Hindlimb muscle (tissue), 1 donor: Measurements from ENCODE around the gene CFAP299. TPM values are rescaled to one million over a fixed set of nuclear protein-coding genes. Genes with fewer than 3 reads are reported as not detected.
A peak's percentile ranks its signal among the peaks of the same experiment; 100 is the strongest.

Experiments
- DNase-seq: peaks from one replicate; pipeline ENCODE4 v3.0.0-alpha.2; 2013
- polyA plus RNA-seq: library from polyadenylated mRNA; unstranded; fragments of 120-200 nt; gene quantifications from one replicate; pipeline ENCODE4 v1.2.1, GENCODE V29; 2013; ENCODE audit not compliant: insufficient read length

CFAP299 gene
- polyA plus RNA-seq, 1 donor = 0.32 TPM

DNA sequence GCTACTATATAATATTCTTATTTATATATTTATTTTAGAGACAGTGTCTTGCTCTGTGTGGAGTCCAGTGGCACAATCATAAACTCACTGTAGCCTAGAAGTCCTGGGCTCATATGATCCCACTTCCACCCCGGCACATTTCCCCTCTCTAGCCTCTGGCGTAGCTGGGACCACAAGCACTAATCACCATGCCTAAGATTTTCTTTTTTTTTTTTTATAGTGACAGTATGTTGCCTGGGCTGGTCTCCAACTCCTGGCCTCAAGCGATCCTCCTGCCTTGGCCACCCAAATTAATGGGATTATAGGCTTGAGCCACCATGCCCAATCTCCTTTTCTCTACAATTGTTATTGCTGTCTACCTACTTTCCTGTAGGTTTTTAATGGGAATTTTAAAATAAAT lies 620.9 kb downstream of the CFAP299 start:
- DNase-seq = no peak

DNA sequence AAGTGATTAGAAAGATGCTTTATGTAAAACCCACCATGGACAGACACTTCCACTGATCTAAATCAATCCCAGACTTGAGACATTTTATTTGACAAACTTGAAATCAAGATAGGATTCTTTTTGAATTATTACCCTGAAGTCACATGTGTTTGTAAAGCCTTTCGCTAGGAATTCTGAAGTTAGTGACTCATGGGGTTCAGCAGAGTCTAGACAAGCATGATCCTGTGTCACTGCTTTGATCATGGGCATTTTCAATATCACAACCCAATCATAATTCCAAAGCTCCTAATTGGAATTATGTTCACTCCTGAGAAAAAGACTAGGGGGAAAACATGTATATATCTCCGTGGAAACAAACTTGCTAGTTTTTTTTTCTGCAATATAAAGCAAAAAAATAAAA lies 627.5 kb downstream of the CFAP299 start:
- no peak for DNase-seq

DNA sequence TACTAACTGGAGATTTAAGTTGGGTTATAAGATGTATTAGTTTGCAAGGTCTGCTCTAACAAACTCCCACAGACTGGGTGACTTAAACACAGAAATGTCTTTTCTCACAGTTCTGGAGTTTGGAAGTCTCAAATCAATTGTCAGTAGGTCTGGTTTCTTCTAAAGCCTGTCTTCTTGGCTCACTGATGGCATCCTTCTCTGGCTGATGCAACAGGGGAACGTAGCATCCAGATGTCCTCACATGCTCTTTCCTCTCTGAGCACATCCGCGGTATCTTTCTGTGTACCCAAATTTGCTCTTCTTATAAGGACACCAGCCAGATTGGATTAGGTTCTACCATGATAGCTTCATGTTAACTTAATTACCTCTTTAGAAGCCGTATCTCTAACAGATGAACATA lies 631.8 kb downstream of the CFAP299 start:
- no peak for DNase-seq

DNA sequence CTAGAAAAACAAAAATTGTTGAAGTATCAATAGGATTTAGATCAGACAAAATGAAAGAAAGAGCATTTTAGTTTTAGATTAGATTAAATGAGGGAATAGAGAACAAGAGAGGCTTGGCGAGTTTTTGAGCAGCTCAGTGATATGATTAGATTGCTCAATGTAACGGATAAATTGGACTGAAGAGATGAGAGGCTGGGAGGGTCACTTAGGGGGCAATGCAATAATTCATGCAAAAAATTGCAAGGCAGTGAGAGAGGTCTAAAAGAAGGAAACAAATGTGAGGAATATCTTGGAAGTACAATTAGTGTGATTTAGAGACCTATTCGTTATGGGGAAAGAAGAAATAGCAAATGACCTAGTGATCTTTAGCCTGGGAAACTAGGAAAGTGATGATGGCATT lies 644.7 kb downstream of the CFAP299 start:
- no peak for DNase-seq

DNA sequence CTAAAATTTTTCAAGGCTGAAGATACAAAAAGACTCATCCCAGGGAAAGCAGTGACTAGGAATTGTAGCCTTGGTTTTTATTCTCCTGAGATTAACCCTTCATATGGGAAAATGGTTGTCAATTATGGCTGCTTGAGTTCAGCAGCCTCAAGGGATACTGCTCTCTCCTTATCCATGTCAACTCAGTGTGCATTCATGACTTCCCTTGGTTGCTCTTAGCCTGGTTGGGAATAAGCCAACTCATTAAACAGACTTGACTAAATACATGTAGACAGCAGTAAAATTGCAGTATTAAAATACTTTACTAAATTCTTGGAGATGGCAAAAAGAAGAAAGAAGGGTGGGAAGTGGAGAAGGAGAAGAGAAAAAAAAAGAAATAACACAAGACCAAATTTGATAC lies 650.5 kb downstream of the CFAP299 start:
- DNase-seq = no peak

DNA sequence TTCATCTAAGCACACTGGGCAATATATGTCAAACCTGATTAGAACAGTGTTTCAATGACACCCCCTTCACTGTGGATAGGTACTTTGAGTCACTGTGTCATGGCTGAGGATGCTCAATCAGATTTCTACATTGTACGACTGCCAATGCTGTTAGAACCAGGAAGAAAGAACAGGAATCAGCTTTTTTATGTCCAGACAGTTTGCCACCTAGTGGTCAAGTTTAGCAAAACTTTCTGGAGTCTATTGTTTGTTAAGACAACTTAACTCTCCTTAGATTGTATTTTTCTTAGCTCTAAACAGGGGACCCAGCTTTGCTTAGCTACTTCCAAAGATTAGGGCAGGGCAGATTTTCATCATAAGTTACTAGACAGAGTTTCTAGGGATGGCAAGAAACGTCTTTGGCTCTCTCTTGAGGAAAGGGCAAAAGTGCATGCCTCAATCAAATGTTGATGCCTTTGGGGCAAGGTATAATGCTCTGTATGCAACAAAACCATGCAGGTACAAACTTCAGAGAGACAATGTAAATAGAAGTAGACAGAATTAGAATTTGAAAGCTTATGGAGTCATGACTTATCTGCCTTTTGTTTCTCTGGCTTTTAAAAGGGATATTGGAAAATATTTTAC lies 654.5 kb downstream of the CFAP299 start:
- peak; percentile 46 for DNase-seq

DNA sequence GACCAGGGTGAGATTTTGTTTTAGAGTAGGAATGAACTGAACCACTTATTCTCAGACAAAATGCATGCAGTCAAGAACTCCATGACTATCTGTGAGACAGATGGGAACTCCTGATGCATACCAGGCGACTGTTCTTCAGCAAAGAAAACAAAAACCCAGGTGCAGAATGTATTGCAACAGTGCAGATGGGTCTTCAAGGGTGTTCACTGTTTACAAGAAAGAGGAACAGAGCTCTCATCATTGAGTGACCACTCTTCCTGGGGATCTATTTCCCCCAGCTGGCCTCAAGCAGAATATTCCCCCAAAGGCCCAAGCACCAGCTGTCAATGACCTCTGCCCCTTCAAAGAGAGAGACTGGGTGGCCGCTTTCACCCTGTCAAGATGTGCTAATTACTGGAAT lies 655.3 kb downstream of the CFAP299 start:
- no peak for DNase-seq

DNA sequence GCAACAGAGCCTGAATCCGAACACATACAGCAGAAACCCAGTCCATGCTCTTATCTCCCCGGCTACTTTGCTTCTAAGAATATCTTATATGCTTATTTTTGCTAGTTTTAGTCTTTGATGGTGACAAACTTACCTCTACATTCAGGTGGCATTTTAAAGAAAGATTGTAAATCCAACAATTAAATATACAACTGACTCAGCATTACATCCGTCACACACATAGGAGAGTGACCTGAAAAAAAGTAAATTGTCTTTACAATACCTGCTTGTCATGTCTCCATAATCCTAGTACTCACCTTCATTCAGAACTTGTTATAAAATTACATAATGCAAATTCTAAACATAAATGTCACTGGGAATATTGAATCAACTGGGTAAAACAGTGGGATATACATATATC lies 664.4 kb downstream of the CFAP299 start:
- no peak for DNase-seq

DNA sequence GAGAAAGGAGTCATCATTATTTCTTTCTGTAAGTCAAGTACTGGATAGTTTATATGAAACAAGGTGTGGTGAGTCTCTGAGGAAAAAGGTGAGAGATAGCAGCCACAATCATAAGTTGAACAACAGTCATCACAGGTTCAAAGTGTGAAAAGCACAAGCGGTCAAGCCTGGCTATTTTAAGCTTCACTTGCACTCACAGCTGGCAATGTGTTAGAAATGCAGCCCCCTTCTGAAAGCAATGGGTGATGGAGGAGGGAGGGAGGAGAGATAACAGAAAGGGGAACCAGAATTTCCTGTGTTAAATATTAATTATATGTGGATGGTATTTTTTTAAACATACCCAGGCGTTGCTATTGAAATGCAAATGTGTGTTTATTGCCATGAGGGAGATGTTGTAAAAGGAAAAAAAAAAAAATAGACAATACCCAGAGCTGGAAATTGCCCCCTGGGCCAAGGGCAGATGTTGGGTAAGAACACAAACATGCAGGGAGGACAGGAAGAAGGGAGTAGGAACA lies 668.1 kb downstream of the CFAP299 start:
- DNase-seq = no peak

DNA sequence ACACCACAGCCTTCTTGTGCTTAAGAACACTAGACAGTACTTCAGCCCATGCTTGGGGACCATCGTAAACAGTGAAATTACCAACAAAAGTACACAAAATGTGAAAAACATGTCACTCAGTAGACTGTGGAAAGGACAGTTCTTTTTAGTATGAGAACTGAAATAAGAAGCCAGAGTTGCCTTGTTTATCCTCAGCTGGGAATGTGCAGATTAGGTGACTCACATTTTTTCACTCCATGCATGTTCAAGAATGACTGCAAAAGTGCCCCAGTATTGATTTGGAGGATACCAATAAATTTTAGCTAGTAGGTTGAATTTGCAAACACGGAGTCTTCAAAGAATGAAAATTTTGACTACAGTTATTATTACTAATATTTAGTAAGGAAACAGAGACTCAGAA lies 671.9 kb downstream of the CFAP299 start:
- no peak for DNase-seq

Other genes with a start within 250 kb of the CFAP299 start
- gene PRDM8, start 138.2 kb upstream of the CFAP299 start, polyA plus RNA-seq = 17.1 TPM
- 0.31 TPM for gene FGF5, start 69.1 kb upstream of the CFAP299 start, polyA plus RNA-seq